Omental fat pad (tissue), 4 donors: ENCODE measurements around the gene SFXN3. TPM values are rescaled to one million over a fixed set of nuclear protein-coding genes. Genes with fewer than 3 reads are reported as not detected.
A peak's percentile ranks its signal among the peaks of the same experiment; 100 is the strongest.

Source experiments
- ATAC-seq: fragments of 150-250 bp; one replicate; pipeline ENCODE4 v1.9.1; 2016; ENCODE audit warnings: mild to moderate bottlenecking, moderate library complexity; ENCODE audit not compliant: low FRiP score
- DNase-seq: peaks from one replicate; pipeline ENCODE4 v3.0.0-alpha.2; 2019; ENCODE audit warnings: low spot score
- total RNA-seq, 4 donors: library from RNA; depleted of rRNA; stranded (reverse); fragments of >200 nt; gene quantifications; one replicate each; pipeline ENCODE4 v1.1.0, GENCODE V29; 2016
- TF ChIP-seq, protein P1 (sequence below), 3 donors: fragments of 450-650 bp; IDR thresholded peaks; one replicate each; pipeline ENCODE4 v1.5.1; 2016 to 2017; ENCODE audit warnings: antibody characterized with exemption in 3 of 3, mild to moderate bottlenecking in 3 of 3, moderate library complexity in 2 of 3

SFXN3 gene
- total RNA-seq, 4 donors from 2014 or later = 54.8 to 97.3 (median 71.2) TPM

DNA sequence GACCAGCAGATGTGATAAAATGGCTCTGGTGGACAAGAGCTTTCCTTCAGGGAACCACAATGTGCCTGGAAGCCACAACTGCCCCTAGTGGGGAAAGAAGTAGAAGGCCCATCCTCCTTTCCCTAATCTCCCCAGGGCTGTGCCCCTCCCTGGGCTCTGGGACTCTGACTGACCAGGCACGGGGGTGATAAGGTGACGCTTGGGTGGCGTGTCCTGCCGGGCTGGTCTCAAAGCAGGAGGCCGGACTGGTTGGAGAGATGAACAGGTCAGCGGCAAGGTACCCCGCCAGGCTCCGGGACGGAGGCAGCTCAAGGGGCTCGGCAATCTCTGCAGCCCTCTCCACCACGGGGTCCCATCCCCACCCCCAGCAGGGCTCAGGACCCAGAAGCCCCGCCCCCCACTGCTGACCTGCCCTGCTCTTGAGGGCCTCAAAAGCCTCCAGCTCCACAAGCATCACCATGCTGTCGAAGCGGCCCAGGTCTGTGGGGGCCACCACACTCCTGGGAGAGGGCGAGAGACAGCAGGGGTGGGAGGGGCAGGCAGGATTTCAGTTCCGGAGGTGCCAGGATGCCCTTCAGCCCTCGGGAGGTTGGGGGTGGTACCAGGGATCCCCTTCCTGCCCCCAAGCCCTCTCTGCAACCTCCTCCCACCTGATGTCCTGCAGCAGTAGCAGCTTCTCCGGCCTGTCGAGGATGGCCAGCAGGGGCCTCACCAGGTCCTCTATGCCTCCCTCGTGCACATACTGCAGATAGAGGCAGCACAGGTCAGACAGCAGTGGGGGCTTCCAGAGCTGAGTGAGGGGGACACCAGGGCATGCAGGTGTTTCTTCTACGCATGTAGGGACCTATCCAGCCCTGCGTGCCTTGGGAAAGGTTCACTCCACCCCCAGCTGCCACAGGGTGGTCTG is 19.3 kb upstream of the SFXN3 start:
- ATAC-seq = no peak
- TF ChIP-seq, protein P1, sequence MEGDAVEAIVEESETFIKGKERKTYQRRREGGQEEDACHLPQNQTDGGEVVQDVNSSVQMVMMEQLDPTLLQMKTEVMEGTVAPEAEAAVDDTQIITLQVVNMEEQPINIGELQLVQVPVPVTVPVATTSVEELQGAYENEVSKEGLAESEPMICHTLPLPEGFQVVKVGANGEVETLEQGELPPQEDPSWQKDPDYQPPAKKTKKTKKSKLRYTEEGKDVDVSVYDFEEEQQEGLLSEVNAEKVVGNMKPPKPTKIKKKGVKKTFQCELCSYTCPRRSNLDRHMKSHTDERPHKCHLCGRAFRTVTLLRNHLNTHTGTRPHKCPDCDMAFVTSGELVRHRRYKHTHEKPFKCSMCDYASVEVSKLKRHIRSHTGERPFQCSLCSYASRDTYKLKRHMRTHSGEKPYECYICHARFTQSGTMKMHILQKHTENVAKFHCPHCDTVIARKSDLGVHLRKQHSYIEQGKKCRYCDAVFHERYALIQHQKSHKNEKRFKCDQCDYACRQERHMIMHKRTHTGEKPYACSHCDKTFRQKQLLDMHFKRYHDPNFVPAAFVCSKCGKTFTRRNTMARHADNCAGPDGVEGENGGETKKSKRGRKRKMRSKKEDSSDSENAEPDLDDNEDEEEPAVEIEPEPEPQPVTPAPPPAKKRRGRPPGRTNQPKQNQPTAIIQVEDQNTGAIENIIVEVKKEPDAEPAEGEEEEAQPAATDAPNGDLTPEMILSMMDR (IDR thresholded peaks at IDR 0.05) = no peak
- DNase-seq = no peak

DNA sequence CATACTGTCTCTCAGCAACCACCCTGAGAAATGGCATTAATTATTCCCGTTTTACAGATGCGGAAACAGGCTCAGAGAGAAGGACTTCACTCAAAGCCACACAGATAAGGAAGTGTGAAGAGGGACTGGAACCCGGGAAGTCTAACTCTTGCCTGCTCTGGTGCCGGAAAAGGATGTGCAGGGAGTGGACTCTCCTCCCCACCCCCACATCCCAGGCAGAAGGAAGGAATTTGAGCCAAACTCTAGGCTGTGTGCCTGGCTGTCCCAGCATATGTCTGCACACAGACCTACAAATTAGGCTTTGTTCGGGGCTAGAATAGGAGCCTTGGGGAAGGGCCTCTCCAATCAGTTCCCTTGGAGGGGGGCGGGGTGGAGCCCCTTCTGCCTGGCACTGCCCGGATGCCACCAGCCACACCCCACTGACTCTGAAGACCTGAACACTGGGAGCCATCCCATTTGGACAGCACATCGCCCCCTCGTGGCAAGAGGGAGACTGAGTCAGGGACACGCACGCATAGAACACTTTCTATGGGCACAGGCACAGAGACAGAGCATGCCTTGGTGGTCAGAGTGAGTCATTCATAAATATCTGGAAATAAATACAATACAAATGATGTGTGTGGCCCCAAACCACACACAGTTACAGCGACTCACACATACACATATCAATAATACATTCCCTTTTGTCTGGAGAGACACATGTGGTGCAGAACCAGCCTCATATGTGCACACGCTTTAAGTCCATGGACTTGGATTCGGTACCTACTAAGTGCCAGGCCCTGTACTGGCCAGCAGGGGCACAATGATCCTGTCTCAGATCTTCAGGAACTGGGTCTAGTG is 18.3 kb upstream of the SFXN3 start:
- TF ChIP-seq, protein P1 (IDR thresholded peaks at IDR 0.05) = peak in 1 of 3 donors; percentile 60
- peak; percentile 90 for DNase-seq
- ATAC-seq = peak; percentile 89

DNA sequence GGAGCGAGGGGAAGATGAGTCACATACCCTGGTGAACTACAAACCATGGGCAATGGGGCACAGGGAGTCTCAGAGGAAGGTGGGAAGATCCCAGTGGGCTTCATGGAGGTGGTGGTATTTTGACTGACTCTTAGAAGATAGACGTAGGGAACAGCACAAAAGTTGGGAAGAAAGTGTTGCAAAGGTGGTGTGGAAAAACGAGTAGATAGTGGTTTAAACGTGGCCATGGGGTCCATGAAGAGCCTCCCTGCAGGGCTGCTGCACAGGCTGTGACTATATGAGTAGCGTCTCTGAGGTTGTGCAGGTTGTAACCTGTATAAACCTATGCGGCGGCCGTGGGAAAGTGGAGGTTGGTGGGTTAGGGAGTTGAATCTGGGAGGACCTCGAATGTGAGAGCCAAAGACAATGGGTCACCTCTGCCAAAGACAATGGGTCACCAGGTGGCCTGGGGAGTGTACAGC is 17.6 kb upstream of the SFXN3 start:
- ATAC-seq = no peak
- DNase-seq = no peak
- TF ChIP-seq, protein P1 (IDR thresholded peaks at IDR 0.05) = no peak

DNA sequence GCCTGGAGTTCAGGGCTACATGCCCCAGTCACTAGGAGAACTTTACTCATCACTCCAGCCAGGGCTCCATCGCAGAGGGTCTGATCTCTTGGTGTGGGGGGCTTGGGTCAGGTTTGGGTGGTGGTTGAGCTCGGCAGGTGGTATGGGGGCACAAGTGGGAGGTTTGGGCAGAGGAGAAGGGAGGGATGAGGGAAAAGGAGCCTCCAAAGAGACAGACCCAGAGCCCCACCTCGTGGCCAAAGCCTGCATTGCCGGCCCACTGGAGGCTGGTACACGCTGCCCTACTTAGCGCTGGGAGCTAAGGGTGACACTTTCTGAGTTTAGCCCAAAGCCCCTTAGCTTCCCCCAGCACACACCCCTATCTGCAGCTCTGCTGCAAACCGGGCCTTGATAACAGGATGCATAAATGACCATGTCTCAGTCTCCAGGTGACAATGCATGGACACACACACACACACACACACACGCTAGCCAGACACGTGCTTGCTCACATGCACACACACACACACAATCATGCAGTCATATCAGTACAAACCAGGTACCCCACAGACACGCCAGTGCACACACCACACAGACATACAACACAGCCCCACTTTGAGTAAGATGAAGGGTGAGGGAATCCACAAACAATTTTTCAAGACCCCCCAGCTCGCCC is 16.7 kb upstream of the SFXN3 start:
- DNase-seq (peak; percentile 97), ATAC-seq (peak; percentile 31)
- TF ChIP-seq, protein P1 (IDR thresholded peaks at IDR 0.05) = peak in 1 of 3 donors; percentile 79

DNA sequence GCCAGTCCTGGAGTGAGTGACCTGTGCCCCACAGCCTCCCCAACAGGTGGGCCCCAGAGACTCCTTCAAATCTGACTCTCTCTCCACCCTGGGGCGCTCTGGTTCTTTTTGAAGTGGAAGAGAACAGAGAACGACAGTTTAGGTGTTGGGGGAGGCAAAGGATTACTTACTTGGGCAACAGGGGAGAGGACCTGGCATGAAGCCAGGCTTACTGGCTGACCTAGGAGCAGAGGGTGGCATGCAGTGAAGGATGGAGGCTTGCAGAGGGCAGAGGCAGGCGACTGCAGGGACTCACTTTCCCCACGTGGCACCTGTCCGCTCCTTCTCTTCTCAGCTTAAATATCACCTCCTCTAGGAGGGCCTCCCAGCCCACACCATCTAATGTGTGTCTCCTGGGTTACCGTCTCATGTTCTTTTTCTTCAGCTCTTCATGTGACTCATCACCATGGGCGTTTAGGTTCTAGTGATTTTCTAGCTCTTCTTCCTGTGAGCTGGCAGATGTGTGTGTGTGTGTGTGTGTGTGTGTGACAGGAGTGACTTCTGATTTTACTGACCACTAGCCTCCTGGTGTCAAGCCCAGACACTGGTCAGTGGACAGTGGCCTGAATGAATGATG is 16.0 kb upstream of the SFXN3 start:
- ATAC-seq = no peak

DNA sequence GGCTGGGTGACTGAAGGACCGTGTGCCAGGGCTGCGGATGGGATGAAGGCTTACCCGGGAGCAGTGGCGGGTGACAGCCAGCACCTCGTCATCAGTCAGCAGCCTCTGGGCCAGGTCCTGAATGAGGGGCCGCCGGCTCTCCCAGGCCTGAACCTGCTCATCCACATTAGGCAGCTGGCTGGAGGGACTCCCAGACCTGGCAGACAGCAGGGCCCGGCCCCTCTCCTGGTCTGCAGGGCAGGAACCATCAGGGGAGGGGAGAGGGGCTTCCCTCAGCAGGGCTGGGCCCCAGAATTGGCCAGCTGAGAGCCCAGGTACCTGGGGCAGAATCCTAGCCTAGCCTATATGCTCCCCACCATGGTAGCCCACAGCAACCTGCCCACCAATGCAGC is 15.5 kb upstream of the SFXN3 start:
- ATAC-seq (no peak), DNase-seq (no peak)
- TF ChIP-seq, protein P1 (IDR thresholded peaks at IDR 0.05) = no peak

More for the DNA sequence above, 16.0 kb upstream of the SFXN3 start:
- DNase-seq = no peak
- TF ChIP-seq, protein P1 (IDR thresholded peaks at IDR 0.05) = no peak
